SU-DHL-6 (cell line): Measurements from ENCODE around the gene NSF.

Experiments used
- H2AFZ ChIP-seq: fragments of 200-600 bp; sonication (generic); 2 replicates; pipeline ENCODE4 v1.6.1; 2014; ENCODE audit warnings: low read depth, mild to moderate bottlenecking, moderate library complexity, mixed read lengths, antibody characterized with exemption, low read length; ENCODE audit not compliant: severe bottlenecking
- H3F3A ChIP-seq: fragments of 200-600 bp; shearing (Covaris generic); 2 replicates; pipeline ENCODE4 v1.6.0; 2016; ENCODE audit warnings: antibody characterized with exemption, mild to moderate bottlenecking; ENCODE audit not compliant: insufficient read depth
- H3K27ac ChIP-seq: fragments of 200-600 bp; sonication (generic); 2 replicates; pipeline ENCODE4 v1.5.1; 2016; ENCODE audit warnings: low read depth, mild to moderate bottlenecking, low read length, moderate library complexity, mixed read lengths
- H3K27me3 ChIP-seq: fragments of 200-600 bp; sonication (generic), shearing (Covaris generic); 2 replicates; pipeline ENCODE4 v1.6.0; 2014; ENCODE audit warnings: mild to moderate bottlenecking, low read length
- H3K36me3 ChIP-seq: fragments of 200-600 bp; sonication (generic); 2 replicates; pipeline ENCODE4 v1.6.1; 2014; ENCODE audit warnings: mild to moderate bottlenecking, low read length, mixed read lengths
- H3K4me2 ChIP-seq: fragments of 300-600, 200-600 bp; shearing (Covaris generic), sonication (generic); 2 replicates; pipeline ENCODE4 v1.6.0; 2014; ENCODE audit warnings: low read length, low read depth, mild to moderate bottlenecking; ENCODE audit not compliant: poor library complexity, severe bottlenecking
- H3K4me3 ChIP-seq: fragments of 200-600 bp; sonication (generic); 2 replicates; pipeline ENCODE4 v1.5.1; 2014; ENCODE audit warnings: antibody characterized with exemption, low read length, mild to moderate bottlenecking, mixed read lengths; ENCODE audit not compliant: insufficient read depth, poor library complexity, severe bottlenecking
- H3K79me2 ChIP-seq: fragments of 200-600 bp; sonication (generic); 2 replicates; pipeline ENCODE4 v1.6.1; 2014; ENCODE audit warnings: mild to moderate bottlenecking, low read length, moderate library complexity; ENCODE audit not compliant: insufficient read depth
- H3K9ac ChIP-seq: fragments of 200-600 bp; sonication (generic); 2 replicates; pipeline ENCODE4 v1.7.0; 2014; ENCODE audit warnings: mild to moderate bottlenecking, low read length
- H3K9me2 ChIP-seq: fragments of 200-600 bp; sonication (generic); replicated peaks from 2 replicates; pipeline ENCODE4 v1.6.1; 2014; ENCODE audit warnings: low read length; ENCODE audit not compliant: insufficient read depth
- H3K9me3 ChIP-seq: fragments of 200-600 bp; sonication (generic); 2 replicates; pipeline ENCODE4 v1.6.1; 2014; ENCODE audit warnings: low read length, mixed read lengths; ENCODE audit not compliant: insufficient read depth
- H4K20me1 ChIP-seq: fragments of 200-600 bp; sonication (generic); 2 replicates; pipeline ENCODE4 v1.6.1; 2014; ENCODE audit warnings: low read depth, mild to moderate bottlenecking, antibody characterized with exemption, low read length, moderate library complexity, mixed read lengths
- EZH2phosphoT487 ChIP-seq: fragments of 200-600 bp; sonication (generic), shearing (Covaris generic); conservative IDR thresholded peaks from 2 replicates; pipeline ENCODE4 v1.6.1; 2018; ENCODE audit warnings: mild to moderate bottlenecking, antibody characterized with exemption, low read length, moderate library complexity, mixed read lengths
- TF ChIP-seq, protein P1 (sequence below): fragments of 200-600 bp; sonication (generic); IDR thresholded peaks from one replicate; pipeline ENCODE4 v1.5.1; 2017; ENCODE audit warnings: antibody characterized with exemption, mild to moderate bottlenecking, low read length, moderate library complexity; ENCODE audit not compliant: insufficient read depth, poor library complexity, severe bottlenecking

NSF gene

DNA sequence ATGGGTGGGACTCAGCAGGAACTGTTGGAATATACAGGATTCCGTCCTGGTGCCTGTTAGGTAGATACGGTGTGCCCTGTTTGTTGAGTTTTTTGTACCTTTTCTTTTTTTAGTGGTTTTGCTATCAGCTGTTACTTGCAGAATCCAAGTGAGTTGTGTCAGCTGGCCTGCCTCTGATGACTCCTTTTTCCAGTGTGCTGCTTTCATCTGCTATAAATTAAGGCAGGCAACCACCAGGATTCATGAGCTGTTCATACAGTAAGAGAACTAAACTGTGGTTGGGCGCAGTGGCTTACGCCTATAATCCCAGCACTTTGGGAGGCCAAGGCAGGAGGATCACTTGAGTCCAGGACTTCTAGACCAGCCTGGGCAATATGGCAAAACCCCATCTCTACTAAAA is 148.1 kb downstream of the NSF start:
- no peaks in the 10 kb centered on the region for H3K27me3 ChIP-seq
- no peaks in the 10 kb centered on the region for H3K36me3 ChIP-seq
- H3F3A ChIP-seq, result 0 out of 2 replicates have a peak, but pooled peaks cover 4% of the 10 kb centered on the region
- no peaks in the 10 kb centered on the region for H4K20me1 ChIP-seq
- H3K79me2 ChIP-seq, result no peaks in the 10 kb centered on the region
- no peak overlapping the region for H3K4me3 ChIP-seq
- H3K9me3 ChIP-seq, result no peaks in the 10 kb centered on the region
- no peak overlapping the region for H3K4me2 ChIP-seq
- no peak for TF ChIP-seq EZH2phosphoT487
- TF ChIP-seq, protein P1, sequence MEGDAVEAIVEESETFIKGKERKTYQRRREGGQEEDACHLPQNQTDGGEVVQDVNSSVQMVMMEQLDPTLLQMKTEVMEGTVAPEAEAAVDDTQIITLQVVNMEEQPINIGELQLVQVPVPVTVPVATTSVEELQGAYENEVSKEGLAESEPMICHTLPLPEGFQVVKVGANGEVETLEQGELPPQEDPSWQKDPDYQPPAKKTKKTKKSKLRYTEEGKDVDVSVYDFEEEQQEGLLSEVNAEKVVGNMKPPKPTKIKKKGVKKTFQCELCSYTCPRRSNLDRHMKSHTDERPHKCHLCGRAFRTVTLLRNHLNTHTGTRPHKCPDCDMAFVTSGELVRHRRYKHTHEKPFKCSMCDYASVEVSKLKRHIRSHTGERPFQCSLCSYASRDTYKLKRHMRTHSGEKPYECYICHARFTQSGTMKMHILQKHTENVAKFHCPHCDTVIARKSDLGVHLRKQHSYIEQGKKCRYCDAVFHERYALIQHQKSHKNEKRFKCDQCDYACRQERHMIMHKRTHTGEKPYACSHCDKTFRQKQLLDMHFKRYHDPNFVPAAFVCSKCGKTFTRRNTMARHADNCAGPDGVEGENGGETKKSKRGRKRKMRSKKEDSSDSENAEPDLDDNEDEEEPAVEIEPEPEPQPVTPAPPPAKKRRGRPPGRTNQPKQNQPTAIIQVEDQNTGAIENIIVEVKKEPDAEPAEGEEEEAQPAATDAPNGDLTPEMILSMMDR, result no peak
- no peak overlapping the region for H3K27ac ChIP-seq
- H2AFZ ChIP-seq, result no peak overlapping the region
- H3K9me2 ChIP-seq, result no peaks in the 10 kb centered on the region
- no peak overlapping the region for H3K9ac ChIP-seq

DNA sequence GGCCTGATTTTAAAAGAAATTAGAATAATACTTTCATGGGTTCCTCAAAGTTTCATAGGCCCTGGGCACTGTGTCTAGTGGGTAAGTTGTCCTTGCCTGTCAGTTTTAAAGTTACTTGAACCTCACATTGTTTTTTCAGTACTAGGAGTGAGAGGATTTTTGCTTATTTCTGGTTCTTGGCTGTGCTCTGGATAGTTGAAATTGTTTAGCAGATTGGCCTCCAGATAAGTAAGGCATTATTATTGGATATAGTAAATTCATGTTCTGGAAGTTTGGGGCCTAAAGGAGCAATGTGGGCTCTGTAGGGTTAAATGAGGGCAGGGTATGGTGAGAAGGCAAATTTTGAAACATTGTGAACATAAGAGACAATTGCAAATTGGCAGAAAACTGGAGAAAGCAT is 149.5 kb downstream of the NSF start:
- H3K9me2 ChIP-seq, result no peaks in the 10 kb centered on the region
- H3K36me3 ChIP-seq, result no peaks in the 10 kb centered on the region
- H3K79me2 ChIP-seq, result no peaks in the 10 kb centered on the region
- no peak overlapping the region for H3K4me3 ChIP-seq
- no peak overlapping the region for H2AFZ ChIP-seq
- no peaks in the 10 kb centered on the region for H3K27me3 ChIP-seq
- no peak overlapping the region for H3K4me2 ChIP-seq
- no peaks in the 10 kb centered on the region for H4K20me1 ChIP-seq
- no peaks in the 10 kb centered on the region for H3K9me3 ChIP-seq
- H3F3A ChIP-seq, result 0 out of 2 replicates have a peak, but pooled peaks cover 2% of the 10 kb centered on the region
- H3K9ac ChIP-seq, result no peak overlapping the region
- no peak overlapping the region for H3K27ac ChIP-seq
- TF ChIP-seq EZH2phosphoT487, result no peak
- TF ChIP-seq, protein P1, result no peak

DNA sequence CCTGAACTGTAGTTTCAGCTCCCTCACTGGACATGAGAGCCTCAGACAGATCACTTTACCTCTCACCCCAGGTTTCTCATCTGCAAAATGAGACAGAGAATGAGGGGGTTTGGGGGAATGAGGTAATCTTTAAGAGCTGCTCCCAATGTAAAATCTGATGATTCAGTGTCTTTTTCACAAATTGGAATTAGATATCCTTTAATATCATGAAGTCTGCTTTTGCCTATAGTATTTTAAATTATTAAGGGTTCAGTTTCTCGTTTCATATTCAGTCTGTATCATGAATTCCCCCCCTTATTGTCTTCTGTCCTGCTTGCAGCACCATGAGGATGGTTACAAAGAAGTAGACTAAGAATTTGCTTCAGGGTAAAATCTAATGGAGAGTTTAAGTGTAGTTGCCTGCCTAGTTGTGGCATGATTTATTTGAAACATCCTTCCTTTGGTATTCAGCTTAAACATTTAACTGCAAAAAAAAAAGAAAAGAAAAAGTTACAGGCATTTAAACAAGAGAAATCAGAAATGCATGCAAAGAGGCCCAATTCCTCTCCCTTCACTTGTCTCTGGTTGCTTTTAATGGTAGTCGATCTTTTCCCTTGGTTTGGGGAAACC is 150.8 kb downstream of the NSF start:
- H3K4me2 ChIP-seq, result no peak overlapping the region
- no peaks in the 10 kb centered on the region for H3K9me2 ChIP-seq
- H3K27ac ChIP-seq, result no peak overlapping the region
- no peaks in the 10 kb centered on the region for H3K79me2 ChIP-seq
- H3K27me3 ChIP-seq, result no peaks in the 10 kb centered on the region
- TF ChIP-seq EZH2phosphoT487, result no peak
- TF ChIP-seq, protein P1, result no peak
- no peak overlapping the region for H3K4me3 ChIP-seq
- no peak overlapping the region for H3K9ac ChIP-seq
- H4K20me1 ChIP-seq, result no peaks in the 10 kb centered on the region
- no peaks in the 10 kb centered on the region for H3K36me3 ChIP-seq
- no peaks in the 10 kb centered on the region for H3F3A ChIP-seq
- no peaks in the 10 kb centered on the region for H3K9me3 ChIP-seq
- H2AFZ ChIP-seq, result no peak overlapping the region
